Skin of body (tissue), 2 donors: Measurements from ENCODE around the gene PACS2. TPM values are rescaled to one million over a fixed set of nuclear protein-coding genes. Genes with fewer than 3 reads are reported as not detected.

Experiments used
- DNase-seq: peaks from one replicate; lab custom pipeline; 2025; lab: John Stamatoyannopoulos, UW
- total RNA-seq: library from RNA; depleted of rRNA; stranded (reverse); fragments of >200 nt; gene quantifications from one replicate; pipeline ENCODE4 v1.2.3, GENCODE V29; 2014

Gene PACS2
- total RNA-seq, 1 donor from 2014 or later = 44.9 TPM

DNA sequence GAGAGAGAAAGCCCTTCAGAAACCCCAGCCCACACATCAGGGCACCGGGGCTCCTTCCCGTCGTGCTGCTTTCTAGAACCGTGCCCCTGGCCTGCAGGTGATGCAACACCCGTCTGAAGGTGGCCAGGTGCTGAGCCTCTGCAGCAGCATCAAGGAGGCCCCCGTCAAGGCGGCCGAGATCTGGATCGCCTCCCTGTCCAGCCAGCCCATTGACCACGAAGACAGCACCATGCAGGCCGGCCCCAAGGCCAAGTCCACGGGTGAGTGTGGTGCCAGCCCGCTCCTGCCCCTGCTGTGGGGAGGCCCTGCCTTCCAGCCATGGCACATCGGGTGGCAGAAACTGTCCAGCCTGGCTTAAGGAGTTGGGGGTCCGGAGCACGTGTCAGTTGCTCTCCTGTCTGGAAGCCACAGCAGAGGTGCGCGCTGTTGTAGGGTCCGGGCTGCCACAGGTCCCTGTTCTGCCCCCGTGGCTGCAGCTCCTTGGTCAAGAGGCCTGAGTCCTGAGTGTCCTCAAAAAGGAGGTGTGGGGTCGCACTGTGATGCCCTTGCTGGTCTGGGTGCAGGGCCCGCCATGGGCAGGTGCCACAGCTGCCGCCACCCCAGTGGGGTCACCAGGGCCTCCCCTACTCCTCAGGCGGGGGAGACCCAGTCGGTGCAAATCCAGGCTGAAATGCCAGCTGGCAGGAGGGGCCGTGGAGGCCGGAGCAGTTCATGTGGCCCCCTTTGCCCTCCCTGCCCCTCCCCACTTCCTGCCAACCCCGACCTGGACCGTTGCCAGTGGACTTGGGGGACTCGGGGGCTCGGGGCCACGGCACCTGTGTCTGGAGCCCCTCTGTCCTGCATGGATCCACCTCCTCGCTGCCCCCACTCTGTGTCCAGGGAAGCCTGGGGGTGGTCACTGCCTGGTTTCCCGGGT is 52.8 kb downstream of the PACS2 start:
- DNase-seq = no peak

- no peak for DNase-seq
Measured at GRCh38 chr14:105368032-105368417, 53.5 kb downstream of the PACS2 start.

DNA sequence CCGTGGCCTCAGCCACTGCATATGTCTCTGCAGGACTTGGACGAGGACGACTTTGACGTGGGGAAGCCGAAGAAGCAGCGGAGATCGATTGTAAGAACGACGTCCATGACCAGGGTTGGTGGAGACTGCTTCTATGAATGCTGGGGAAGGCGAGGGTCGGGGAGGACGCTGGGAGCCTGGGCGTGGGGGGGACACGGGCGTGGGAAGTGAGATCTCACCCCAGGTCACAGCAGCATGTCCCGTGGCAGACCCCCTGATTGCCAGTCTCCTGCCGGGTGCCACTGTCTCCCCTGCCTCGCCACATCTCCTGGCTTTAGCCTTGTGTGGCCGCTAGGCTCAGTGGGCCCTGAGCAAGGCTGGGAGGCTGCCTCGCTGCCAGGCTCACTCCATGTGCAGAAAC is 53.9 kb downstream of the PACS2 start:
- DNase-seq = no peak

DNA sequence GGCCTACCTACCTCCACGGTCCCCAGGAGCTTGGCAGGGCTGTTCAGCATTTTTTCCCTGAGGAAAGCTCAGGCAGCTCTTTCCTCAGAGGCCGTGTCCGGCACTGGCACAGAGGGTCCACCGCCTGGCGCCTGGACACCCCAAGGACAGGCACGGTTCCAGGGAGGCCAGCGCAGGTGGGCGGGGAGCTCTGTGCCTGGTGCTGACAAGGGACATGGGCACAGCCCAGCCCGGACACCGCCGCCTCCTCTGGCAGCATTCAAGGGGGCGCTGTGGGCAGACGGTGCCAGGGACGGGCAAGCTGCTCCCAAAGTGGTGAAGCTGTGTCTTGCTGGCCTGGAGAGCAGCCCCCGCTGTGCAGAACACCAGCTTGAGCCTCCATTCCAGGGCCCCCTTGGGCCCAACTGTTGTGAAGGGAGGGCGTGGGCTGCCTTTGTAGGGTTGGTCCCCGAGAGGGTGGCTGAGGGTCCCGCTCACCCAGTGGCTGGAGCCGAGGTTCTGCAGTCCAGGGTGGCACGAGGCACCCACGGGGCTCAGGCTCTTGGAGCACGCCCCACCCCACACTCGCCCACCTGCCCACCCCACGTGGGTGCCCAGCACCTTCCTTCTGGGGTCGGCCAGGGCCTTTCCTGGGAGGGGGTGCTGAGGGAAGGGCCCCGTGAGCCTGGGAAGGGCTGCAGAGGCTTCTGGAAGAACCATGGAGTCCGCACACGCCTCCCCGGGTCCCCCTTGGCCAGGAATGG is 54.5 kb downstream of the PACS2 start:
- no peak for DNase-seq

GRCh38 chr14:105369653-105370040 is 55.1 kb downstream of the PACS2 start:
- no peak for DNase-seq

DNA sequence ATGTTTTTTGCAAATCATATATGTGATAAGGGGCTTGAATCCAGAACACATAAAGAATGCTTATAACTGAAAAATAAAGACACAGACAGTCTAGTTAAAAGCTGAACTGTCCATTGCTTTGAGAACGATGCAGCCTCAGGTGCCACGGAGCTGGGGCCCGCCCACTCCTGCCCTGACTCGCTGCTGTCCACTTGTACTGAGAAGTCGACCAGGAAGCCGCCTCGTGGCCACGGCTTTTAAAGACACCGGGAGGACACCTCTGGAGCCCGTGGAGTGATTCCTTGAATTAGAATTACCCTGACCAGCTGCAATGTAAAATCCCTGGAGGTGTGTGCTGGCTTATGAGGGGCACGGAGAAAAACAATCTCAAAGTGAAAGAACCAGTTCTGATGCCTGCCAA is 59.8 kb downstream of the PACS2 start:
- no peak for DNase-seq

DNA sequence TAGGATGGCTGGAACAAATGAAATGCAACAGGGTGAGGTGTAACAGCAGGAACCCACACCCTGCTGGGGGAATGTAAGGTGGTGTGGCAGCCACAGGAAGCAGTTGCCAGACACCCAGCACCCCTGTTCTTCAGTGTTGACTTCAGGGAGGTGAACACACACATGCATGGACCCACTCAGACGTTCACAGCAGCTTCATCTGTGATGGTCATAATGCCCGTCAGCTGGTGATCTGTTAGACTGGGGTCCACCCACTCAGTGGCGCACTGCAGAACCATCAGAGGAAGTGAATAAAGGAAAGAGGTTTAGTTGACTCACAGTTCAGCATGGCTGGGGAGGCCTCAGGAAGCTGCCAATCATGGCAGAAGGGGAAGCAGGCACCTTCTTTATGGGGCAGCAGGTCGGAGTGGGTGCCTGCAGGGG is 61.1 kb downstream of the PACS2 start:
- no peak for DNase-seq

GRCh38 chr14:105376521-105377440 is 62.2 kb downstream of the PACS2 start:
- no peak for DNase-seq

GRCh38 chr14:105377555-105378182 is 63.1 kb downstream of the PACS2 start:
- DNase-seq = no peak

DNA sequence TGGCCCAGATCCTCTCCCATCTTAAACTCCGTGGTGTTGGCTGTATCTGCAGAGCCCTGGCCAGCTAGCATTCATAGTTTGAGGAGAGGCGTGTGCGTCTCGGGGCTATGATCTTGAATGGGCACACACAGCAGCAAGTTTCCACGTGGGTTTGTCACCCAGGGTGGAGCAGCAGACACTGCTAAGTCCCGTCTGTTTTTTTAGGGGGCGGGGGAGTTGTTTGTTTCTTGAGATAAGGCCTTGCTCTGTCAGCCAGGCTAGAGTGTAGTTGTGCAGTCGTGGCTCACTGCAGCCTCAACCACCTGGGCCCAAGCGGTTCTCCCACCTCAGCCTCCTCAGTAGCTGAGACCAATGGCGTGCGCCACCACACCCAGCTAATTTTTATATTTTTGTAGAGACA is 63.7 kb downstream of the PACS2 start:
- no peak for DNase-seq

DNA sequence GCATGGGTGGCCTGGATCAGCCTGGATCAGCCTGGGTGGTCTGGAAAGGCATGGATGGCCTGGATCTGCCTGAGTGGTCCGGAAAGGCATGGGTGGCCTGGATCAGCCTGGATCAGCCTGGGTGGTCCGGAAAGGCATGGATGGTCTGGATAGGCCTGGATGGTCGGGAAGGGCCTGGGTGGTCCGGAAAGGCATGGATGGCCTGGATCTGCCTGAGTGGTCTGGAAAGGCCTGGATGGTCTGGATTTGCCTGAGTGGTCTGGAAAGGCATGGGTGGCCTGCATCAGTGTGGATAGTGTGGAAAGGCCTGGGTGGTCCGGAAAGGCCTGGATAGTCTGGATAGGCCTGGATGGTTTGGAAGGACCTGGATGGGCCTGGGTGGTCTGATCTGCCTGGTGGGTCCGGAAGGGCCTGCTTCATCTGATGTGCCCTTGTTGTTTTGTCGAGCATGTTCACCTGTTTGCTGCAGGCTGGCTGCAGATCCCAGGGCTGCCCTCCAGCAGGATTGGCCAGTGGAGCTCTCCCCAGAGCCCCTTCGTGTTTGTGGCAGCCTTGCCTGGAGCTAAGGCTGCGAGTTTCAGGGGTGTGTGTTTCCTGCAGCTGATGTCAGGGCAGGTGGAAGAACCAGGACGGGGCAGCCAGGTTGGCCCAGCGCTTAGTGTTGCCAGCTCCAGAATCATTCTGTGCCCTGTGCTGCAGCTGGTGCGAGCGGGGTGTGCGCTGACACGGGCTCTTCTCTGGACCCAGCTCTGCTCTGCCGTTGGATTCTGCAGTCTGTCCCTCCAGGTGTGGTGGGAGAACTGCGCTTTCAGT is 64.5 kb downstream of the PACS2 start:
- no peak for DNase-seq

DNA sequence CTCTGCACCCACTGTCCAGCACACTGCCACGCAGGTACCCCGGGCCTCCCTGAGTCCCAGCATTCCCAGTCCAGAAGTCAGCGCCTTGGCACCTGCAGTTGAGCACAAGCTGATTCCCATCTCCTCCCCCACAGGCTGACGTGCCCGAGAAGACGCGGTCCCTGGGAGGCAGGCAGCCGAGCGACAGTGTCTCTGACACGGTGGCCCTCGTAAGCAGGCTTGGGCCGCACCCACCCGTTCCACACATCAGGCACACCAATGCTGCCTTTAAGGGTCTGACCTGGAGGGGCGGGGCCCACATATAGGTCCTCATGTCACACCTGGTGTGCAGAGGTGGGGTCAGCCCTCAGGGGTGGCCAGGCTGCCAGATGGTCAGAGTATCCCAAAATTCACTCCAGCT is 65.4 kb downstream of the PACS2 start:
- no peak for DNase-seq

- DNase-seq = no peak
Measured at GRCh38 chr14:105380756-105381155, 66.2 kb downstream of the PACS2 start.

- no peak for DNase-seq
Measured at GRCh38 chr14:105381446-105382342, 67.1 kb downstream of the PACS2 start.

DNA sequence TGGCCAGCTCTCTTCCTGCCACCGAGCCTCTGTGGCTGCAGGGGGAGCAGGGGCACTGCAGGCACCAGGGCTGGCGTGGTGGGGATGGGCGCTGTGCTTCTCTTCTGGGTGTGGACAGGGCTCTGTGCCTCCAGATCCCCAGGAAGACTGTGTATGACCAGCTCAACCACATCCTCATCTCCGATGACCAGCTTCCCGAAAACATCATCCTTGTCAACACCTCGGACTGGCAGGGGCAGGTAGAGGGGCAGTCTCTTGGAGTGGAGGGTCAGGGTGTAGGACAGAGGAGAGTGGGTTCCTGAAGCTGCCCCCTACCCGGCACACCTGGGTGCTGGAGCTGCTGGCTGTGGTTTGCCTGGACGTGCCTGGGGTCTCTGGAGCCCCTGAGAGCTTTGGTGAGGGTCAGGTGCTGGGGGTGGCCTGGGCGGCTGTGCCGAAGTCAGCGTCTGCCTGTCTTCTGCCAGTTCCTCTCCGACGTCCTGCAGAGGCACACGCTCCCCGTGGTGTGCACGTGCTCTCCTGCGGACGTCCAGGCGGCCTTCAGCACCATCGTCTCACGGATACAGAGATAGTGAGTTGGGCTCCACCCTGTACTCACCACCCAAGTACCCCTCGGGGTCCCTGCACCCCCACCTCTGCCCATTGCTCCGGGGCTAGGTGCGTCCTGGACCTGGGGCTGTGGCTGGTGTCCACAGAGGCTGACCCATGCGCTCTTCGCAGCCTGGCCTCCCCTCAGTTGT is 68.0 kb downstream of the PACS2 start:
- DNase-seq = no peak

DNA sequence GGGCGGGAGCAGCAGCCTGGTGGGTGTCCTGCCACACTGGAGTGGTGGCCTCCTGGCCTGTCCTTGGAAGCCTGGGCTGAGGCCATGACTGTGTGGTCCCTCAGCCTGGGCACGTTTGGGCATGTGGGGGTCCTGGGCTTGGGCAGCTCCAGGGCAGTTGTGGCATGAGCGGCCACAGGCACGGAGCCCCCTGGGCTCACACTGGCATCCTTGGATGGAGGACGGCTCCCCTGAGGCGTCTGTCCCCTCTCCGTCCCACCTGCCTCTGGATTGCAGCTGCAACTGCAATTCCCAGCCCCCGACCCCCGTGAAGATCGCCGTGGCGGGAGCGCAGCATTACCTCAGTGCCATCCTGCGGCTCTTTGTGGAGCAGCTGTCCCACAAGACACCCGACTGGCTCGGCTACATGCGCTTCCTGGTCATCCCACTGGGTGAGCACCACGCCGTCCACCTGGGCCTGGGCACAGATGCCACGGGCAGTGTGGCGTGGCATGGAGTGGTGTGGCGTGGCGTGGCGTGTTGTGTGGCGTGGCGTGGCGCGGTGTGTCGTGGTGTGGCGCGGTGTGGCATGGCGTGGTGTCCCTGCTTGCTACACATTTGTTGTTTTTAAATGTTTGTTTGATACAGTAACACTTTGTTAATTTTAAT is 68.7 kb downstream of the PACS2 start:
- no peak for DNase-seq

GRCh38 chr14:105384041-105384557 is 69.6 kb downstream of the PACS2 start:
- no peak for DNase-seq
